Mesendoderm (in vitro differentiated cells): ENCODE measurements around the gene DDOST.
A peak's percentile ranks its signal among the peaks of the same experiment; 100 is the strongest.

Source experiments
- DNase-seq: peaks from one replicate; pipeline ENCODE4 v3.0.0; 2013
- H2AK5ac ChIP-seq: 2 replicates; pipeline ENCODE4 v1.6.1; 2013; ENCODE audit warnings: low read length, inconsistent platforms
- H2BK120ac ChIP-seq: 2 replicates; pipeline ENCODE4 v1.6.1; 2013; ENCODE audit warnings: low read depth, mild to moderate bottlenecking, low read length, moderate library complexity, mixed read lengths
- H2BK15ac ChIP-seq: replicated peaks from 2 replicates; pipeline ENCODE4 v1.6.1; 2013; ENCODE audit warnings: low read depth, mild to moderate bottlenecking, moderate library complexity
- H2BK5ac ChIP-seq: 2 replicates; pipeline ENCODE4 v1.6.1; 2013; ENCODE audit warnings: low read length, inconsistent platforms
- H3K18ac ChIP-seq: 2 replicates; pipeline ENCODE4 v1.6.1; 2013; ENCODE audit warnings: mild to moderate bottlenecking, low read length, mixed read lengths
- H3K23ac ChIP-seq: one replicate; pipeline ENCODE4 v1.6.1; 2013; ENCODE audit warnings: low read length
- H3K27ac ChIP-seq: 2 replicates; pipeline ENCODE4 v1.5.1; 2013; ENCODE audit warnings: low read depth, mild to moderate bottlenecking, inconsistent platforms, low read length, moderate library complexity
- H3K27me3 ChIP-seq: 2 replicates; pipeline ENCODE4 v1.6.1; 2013; ENCODE audit warnings: low read length, control low read depth, mild to moderate bottlenecking, inconsistent platforms; ENCODE audit not compliant: insufficient read depth, poor library complexity
- H3K36me3 ChIP-seq: 2 replicates; pipeline ENCODE4 v1.6.1; 2013; ENCODE audit warnings: low read length, inconsistent platforms; ENCODE audit not compliant: control insufficient read depth, insufficient read depth
- H3K4ac ChIP-seq: one replicate; pipeline ENCODE4 v1.6.1; 2013; ENCODE audit warnings: low read depth, mild to moderate bottlenecking, low read length, moderate library complexity
- H3K4me1 ChIP-seq: 2 replicates; pipeline ENCODE4 v1.6.1; 2013; ENCODE audit warnings: low read depth, low read length, inconsistent platforms; ENCODE audit not compliant: control insufficient read depth
- H3K4me2 ChIP-seq: 2 replicates; pipeline ENCODE4 v1.6.1; 2013; ENCODE audit warnings: low read length
- H3K4me3 ChIP-seq: 2 replicates; pipeline ENCODE4 v1.5.1; 2013; ENCODE audit warnings: mild to moderate bottlenecking, low read length
- H3K56ac ChIP-seq: one replicate; pipeline ENCODE4 v1.6.1; 2013; ENCODE audit warnings: low read length
- H3K79me1 ChIP-seq: 2 replicates; pipeline ENCODE4 v1.6.1; 2013; ENCODE audit warnings: low read length, inconsistent platforms
- H3K79me2 ChIP-seq: 2 replicates; pipeline ENCODE4 v1.6.1; 2013; ENCODE audit warnings: mild to moderate bottlenecking, low read length; ENCODE audit not compliant: control insufficient read depth, insufficient read depth
- H3K9ac ChIP-seq: 2 replicates; pipeline ENCODE4 v1.6.1; 2013; ENCODE audit warnings: low read length, inconsistent platforms
- H4K5ac ChIP-seq: one replicate; pipeline ENCODE4 v1.6.1; 2013; ENCODE audit warnings: low read length
- H4K8ac ChIP-seq: one replicate; pipeline ENCODE4 v1.6.1; 2013; ENCODE audit warnings: low read depth, mild to moderate bottlenecking, control low read depth, low read length, moderate library complexity
- WGBS: extraction: QIAGEN DNeasy Blood & Tissue Kit; methylation state at CpG from one replicate; pipeline ENCODE4 v1.1.7; 2013; ENCODE audit warnings: low lambda C conversion rate, missing lambda C conversion rate; ENCODE audit not compliant: insufficient coverage; ENCODE audit errors: extremely low coverage; 5-methylcytosine and 5-hydroxymethylcytosine counted together

The DDOST gene

GRCh38 chr1:20663969-20664715, 3.0 kb upstream of the DDOST start:
- Histone ChIP-seq H3K79me2 (peaks cover 20% of the 10 kb centered on the region), H3K9ac (no peak overlapping the region), H3K4ac (no peak overlapping the region), H4K8ac (no peak overlapping the region), H3K36me3 (peaks cover 1% of the 10 kb centered on the region), H3K23ac (no peak overlapping the region), H3K18ac (no peak overlapping the region), H2BK120ac (no peak overlapping the region), H2BK5ac (no peak overlapping the region), H3K4me3 (no peak overlapping the region), H3K4me2 (no peak overlapping the region), H2BK15ac (no peak overlapping the region), H4K5ac (no peak overlapping the region), H3K4me1 (peaks cover 6% of the 10 kb centered on the region), H3K56ac (no peak overlapping the region), H3K79me1 (peaks cover 13% of the 10 kb centered on the region), H3K27ac (no peak overlapping the region), H2AK5ac (no peak overlapping the region), H3K27me3 (no peaks in the 10 kb centered on the region)
- WGBS: no CpG with 5 or more reads among the region's 12 CpGs
- no peak for DNase-seq

- Histone ChIP-seq H3K18ac (no peak overlapping the region), H2AK5ac (no peak overlapping the region), H3K4me2 (no peak overlapping the region), H2BK120ac (no peak overlapping the region), H3K4me1 (peaks cover 6% of the 10 kb centered on the region), H3K79me2 (peaks cover 21% of the 10 kb centered on the region), H4K8ac (no peak overlapping the region), H3K79me1 (peaks cover 13% of the 10 kb centered on the region), H3K4me3 (no peak overlapping the region), H3K4ac (no peak overlapping the region), H3K23ac (no peak overlapping the region), H3K27ac (no peak overlapping the region), H2BK5ac (no peak overlapping the region), H3K36me3 (peaks cover 2% of the 10 kb centered on the region), H3K56ac (no peak overlapping the region), H3K9ac (no peak overlapping the region), H3K27me3 (no peaks in the 10 kb centered on the region), H2BK15ac (no peak overlapping the region), H4K5ac (no peak overlapping the region)
- no peak for DNase-seq
- WGBS: no CpG with 5 or more reads among the region's 1 CpG
Measured at GRCh38 chr1:20663365-20663764, 2.2 kb upstream of the DDOST start.

- Histone ChIP-seq H3K36me3 (peaks cover 9% of the 10 kb centered on the region), H4K8ac (peak overlapping the region; percentile 7), H3K9ac (peak overlapping the region; percentile 93), H3K79me2 (peaks cover 33% of the 10 kb centered on the region), H3K27ac (no peak overlapping the region), H2BK5ac (no peak overlapping the region), H3K4me2 (peak overlapping the region; percentile 100), H3K79me1 (peaks cover 18% of the 10 kb centered on the region), H3K4me1 (peaks cover 6% of the 10 kb centered on the region), H3K56ac (peak overlapping the region; percentile 99), H3K4me3 (peak overlapping the region; percentile 87), H3K4ac (no peak overlapping the region), H3K18ac (peak overlapping the region; percentile 15), H2AK5ac (peak overlapping the region; percentile 20), H2BK15ac (no peak overlapping the region), H2BK120ac (no peak overlapping the region), H3K23ac (no peak overlapping the region), H4K5ac (peak overlapping the region; percentile 95), H3K27me3 (no peaks in the 10 kb centered on the region)
- WGBS: no CpG with 5 or more reads among the region's 7 CpGs
- DNase-seq: no peak
Measured at GRCh38 chr1:20662110-20662475, 924 bp upstream of the DDOST start.

GRCh38 chr1:20660847-20661206, 342 bp downstream of the DDOST start:
- H3K4me2 ChIP-seq: peak overlapping the region; percentile 82
- H3K23ac ChIP-seq: no peak overlapping the region
- no peak overlapping the region for H3K27ac ChIP-seq
- H3K56ac ChIP-seq: peak overlapping the region; percentile 98
- H2AK5ac ChIP-seq: peak overlapping the region; percentile 11
- H3K9ac ChIP-seq: peak overlapping the region; percentile 97
- no peak overlapping the region for H2BK15ac ChIP-seq
- H4K8ac ChIP-seq: no peak overlapping the region
- peaks cover 35% of the 10 kb centered on the region for H3K79me2 ChIP-seq
- H3K4ac ChIP-seq: no peak overlapping the region
- no peak overlapping the region for H3K18ac ChIP-seq
- no peak overlapping the region for H2BK5ac ChIP-seq
- no peaks in the 10 kb centered on the region for H3K27me3 ChIP-seq
- H3K36me3 ChIP-seq: peaks cover 15% of the 10 kb centered on the region
- no peak for DNase-seq
- H3K4me1 ChIP-seq: peaks cover 6% of the 10 kb centered on the region
- no CpG with 5 or more reads among the region's 20 CpGs for WGBS
- H2BK120ac ChIP-seq: no peak overlapping the region
- H3K79me1 ChIP-seq: peaks cover 25% of the 10 kb centered on the region
- peak overlapping the region; percentile 98 for H3K4me3 ChIP-seq
- no peak overlapping the region for H4K5ac ChIP-seq

- Histone ChIP-seq H3K18ac (no peak overlapping the region), H2BK15ac (no peak overlapping the region), H3K4ac (no peak overlapping the region), H4K5ac (no peak overlapping the region), H3K79me1 (peaks cover 25% of the 10 kb centered on the region), H3K36me3 (peaks cover 19% of the 10 kb centered on the region), H2BK5ac (no peak overlapping the region), H4K8ac (no peak overlapping the region), H3K27ac (no peak overlapping the region), H3K9ac (peak overlapping the region; percentile 97), H3K27me3 (no peaks in the 10 kb centered on the region), H2AK5ac (no peak overlapping the region), H2BK120ac (no peak overlapping the region), H3K23ac (no peak overlapping the region), H3K4me3 (peak overlapping the region; percentile 98), H3K4me1 (peaks cover 6% of the 10 kb centered on the region), H3K4me2 (peak overlapping the region; percentile 82), H3K56ac (peak overlapping the region; percentile 98), H3K79me2 (peaks cover 35% of the 10 kb centered on the region)
- WGBS: no CpG with 5 or more reads among the region's 3 CpGs
- DNase-seq: no peak
Measured at GRCh38 chr1:20660363-20660762, 806 bp downstream of the DDOST start.
